Tibial artery (tissue), 4 donors: ENCODE measurements around the gene KLC1.
A peak's percentile ranks its signal among the peaks of the same experiment; 100 is the strongest.

Source experiments
- DNase-seq, 2 donors: peaks; one replicate each; pipeline ENCODE4 v3.0.0-alpha.2; 2019
- H3K27ac ChIP-seq, 2 donors: fragments of 200-600 bp; sonication (generic) in 1 of 2; 1 replicate in 1 of 2; 2 replicates in 1 of 2; pipeline ENCODE4 v1.5.1; 2018 to 2019; ENCODE audit warnings: mild to moderate bottlenecking in 1 of 2
- H3K27me3 ChIP-seq, 2 donors: fragments of 200-600 bp; sonication (generic) in 1 of 2; one replicate each; pipeline versions ENCODE4 v1.5.1 to v1.6.0; 2016 to 2019
- H3K36me3 ChIP-seq, 3 donors: fragments of 200-600 bp; sonication (generic) in 2 of 3; one replicate each; pipeline ENCODE4 v1.5.1; 2016 to 2019; ENCODE audit warnings: mild to moderate bottlenecking in 2 of 3
- H3K4me1 ChIP-seq, 4 donors: fragments of 200-600 bp; sonication (generic) in 2 of 4; 1 replicate in 3 of 4; 2 replicates in 1 of 4; pipeline ENCODE4 v1.5.1; 2016 to 2019
- H3K4me3 ChIP-seq, 2 donors: fragments of 200-600 bp; sonication (generic) in 1 of 2; 1 replicate in 1 of 2; 2 replicates in 1 of 2; pipeline ENCODE4 v1.5.1; 2018 to 2019; ENCODE audit warnings: mild to moderate bottlenecking in 2 of 2
- H3K9me3 ChIP-seq, 3 donors: fragments of 200-600 bp; sonication (generic) in 1 of 3; one replicate each; pipeline ENCODE4 v1.5.1; 2016 to 2019
- CTCF ChIP-seq, 2 experiments: fragments of 200-600 bp in 1 of 2; fragments of 450-650 bp in 1 of 2; IDR thresholded peaks; one replicate each; pipeline ENCODE4 v1.5.1; 2017 to 2019; ENCODE audit warnings: antibody characterized with exemption in 2 of 2, mild to moderate bottlenecking in 1 of 2, moderate library complexity in 1 of 2
- intact Hi-C: fragments of 100-400 bp; cut with DNase I; formaldehyde crosslinking; loops from one replicate; pipeline ENCODE4 v1.15.0; 2023; ENCODE audit warnings: low total_unique reads

Gene KLC1

GRCh38 chr14:103723748-103724081 lies 94.7 kb downstream of the KLC1 start:
- peak overlapping the region; percentile 20 to 24 for H3K4me3 ChIP-seq

GRCh38 chr14:103724116-103724515 lies 95.1 kb downstream of the KLC1 start:
- Histone ChIP-seq H3K4me3 (peak overlapping the region; percentile 20 to 24), H3K27ac (peak overlapping the region; percentile 86 to 91), H3K4me1 (peaks cover 3 to 68% (median 55%) of the 10 kb centered on the region in 4 donors), H3K27me3 (no peaks in the 10 kb centered on the region), H3K9me3 (no peaks in the 10 kb centered on the region), H3K36me3 (peaks cover 10 to 29% (median 27%) of the 10 kb centered on the region in 3 donors)
- intact Hi-C loops, result no loop called here
- TF ChIP-seq CTCF (IDR thresholded peaks at IDR 0.05), result peak; percentile 19 to 22
- DNase-seq, result peak; percentile 72 to 94

More at GRCh38 chr14:103723748-103724081, 94.7 kb downstream of the KLC1 start:
- no peaks in the 10 kb centered on the region for H3K9me3 ChIP-seq
- no peak for DNase-seq
- H3K27ac ChIP-seq, result peak overlapping the region; percentile 86 to 91
- TF ChIP-seq CTCF (IDR thresholded peaks at IDR 0.05), result no peak
- no peaks in the 10 kb centered on the region for H3K27me3 ChIP-seq
- H3K36me3 ChIP-seq, result peaks cover 6 to 25% (median 23%) of the 10 kb centered on the region in 3 donors
- intact Hi-C loops, result no loop called here
- peaks cover 3 to 72% (median 55%) of the 10 kb centered on the region in 4 donors for H3K4me1 ChIP-seq

- Histone ChIP-seq H3K27ac (peak overlapping the region; percentile 86 to 91), H3K27me3 (no peaks in the 10 kb centered on the region), H3K36me3 (peaks cover 21 to 39% (median 38%) of the 10 kb centered on the region in 3 donors), H3K9me3 (no peaks in the 10 kb centered on the region), H3K4me1 (peaks cover 3 to 77% (median 52%) of the 10 kb centered on the region in 4 donors), H3K4me3 (no peak overlapping the region)
- no peak for DNase-seq
- intact Hi-C loops, result no loop called here
- no peak for TF ChIP-seq CTCF (IDR thresholded peaks at IDR 0.05)
Observed at GRCh38 chr14:103725001-103725682, 96.1 kb downstream of the KLC1 start.

GRCh38 chr14:103725739-103726395 lies 96.9 kb downstream of the KLC1 start:
- no peaks in the 10 kb centered on the region for H3K9me3 ChIP-seq
- peak overlapping the region; percentile 86 to 91 for H3K27ac ChIP-seq
- no peak for DNase-seq
- no peak for TF ChIP-seq CTCF (IDR thresholded peaks at IDR 0.05)
- H3K4me3 ChIP-seq, result no peak overlapping the region
- no peaks in the 10 kb centered on the region for H3K27me3 ChIP-seq
- H3K36me3 ChIP-seq, result peaks cover 28 to 45% (median 45%) of the 10 kb centered on the region in 3 donors
- peaks cover 3 to 83% (median 49%) of the 10 kb centered on the region in 4 donors for H3K4me1 ChIP-seq
- intact Hi-C loops, result no loop called here

- no peaks in the 10 kb centered on the region for H3K9me3 ChIP-seq
- peak overlapping the region; percentile 86 to 91 for H3K27ac ChIP-seq
- no peaks in the 10 kb centered on the region for H3K27me3 ChIP-seq
- H3K4me3 ChIP-seq, result no peak overlapping the region
- H3K4me1 ChIP-seq, result peaks cover 3 to 77% (median 46%) of the 10 kb centered on the region in 4 donors
- intact Hi-C loops, result no loop called here
- no peak for DNase-seq
- no peak for TF ChIP-seq CTCF (IDR thresholded peaks at IDR 0.05)
- H3K36me3 ChIP-seq, result peaks cover 29 to 51% (median 47%) of the 10 kb centered on the region in 3 donors
Observed at GRCh38 chr14:103726474-103726873, 97.5 kb downstream of the KLC1 start.
